SU-DHL-6 (cell line): ENCODE measurements around the gene AJAP1.

Experiments
- EZH2phosphoT487 ChIP-seq: fragments of 200-600 bp; sonication (generic), shearing (Covaris generic); conservative IDR thresholded peaks from 2 replicates; pipeline ENCODE4 v1.6.1; 2018; ENCODE audit warnings: mild to moderate bottlenecking, antibody characterized with exemption, low read length, moderate library complexity, mixed read lengths
- TF ChIP-seq, protein P1 (sequence below): fragments of 200-600 bp; sonication (generic); IDR thresholded peaks from one replicate; pipeline ENCODE4 v1.5.1; 2017; ENCODE audit warnings: antibody characterized with exemption, mild to moderate bottlenecking, low read length, moderate library complexity; ENCODE audit not compliant: insufficient read depth, poor library complexity, severe bottlenecking

- TF ChIP-seq, protein P1, sequence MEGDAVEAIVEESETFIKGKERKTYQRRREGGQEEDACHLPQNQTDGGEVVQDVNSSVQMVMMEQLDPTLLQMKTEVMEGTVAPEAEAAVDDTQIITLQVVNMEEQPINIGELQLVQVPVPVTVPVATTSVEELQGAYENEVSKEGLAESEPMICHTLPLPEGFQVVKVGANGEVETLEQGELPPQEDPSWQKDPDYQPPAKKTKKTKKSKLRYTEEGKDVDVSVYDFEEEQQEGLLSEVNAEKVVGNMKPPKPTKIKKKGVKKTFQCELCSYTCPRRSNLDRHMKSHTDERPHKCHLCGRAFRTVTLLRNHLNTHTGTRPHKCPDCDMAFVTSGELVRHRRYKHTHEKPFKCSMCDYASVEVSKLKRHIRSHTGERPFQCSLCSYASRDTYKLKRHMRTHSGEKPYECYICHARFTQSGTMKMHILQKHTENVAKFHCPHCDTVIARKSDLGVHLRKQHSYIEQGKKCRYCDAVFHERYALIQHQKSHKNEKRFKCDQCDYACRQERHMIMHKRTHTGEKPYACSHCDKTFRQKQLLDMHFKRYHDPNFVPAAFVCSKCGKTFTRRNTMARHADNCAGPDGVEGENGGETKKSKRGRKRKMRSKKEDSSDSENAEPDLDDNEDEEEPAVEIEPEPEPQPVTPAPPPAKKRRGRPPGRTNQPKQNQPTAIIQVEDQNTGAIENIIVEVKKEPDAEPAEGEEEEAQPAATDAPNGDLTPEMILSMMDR: no peak
- TF ChIP-seq EZH2phosphoT487: no peak
These were observed 42.7 kb upstream of the AJAP1 start for GRCh38 chr1:4611563-4612341.
